SH-SY5Y (cell line): ENCODE data around the gene ZNF280A.

Experiments
- GATA2 ChIP-seq: IDR thresholded peaks from 2 replicates; pipeline ENCODE4 v1.6.1; 2011; ENCODE audit warnings: mild to moderate bottlenecking, low read depth, low read length
- GATA3 ChIP-seq: IDR thresholded peaks from 2 replicates; pipeline ENCODE4 v1.6.1; 2011; ENCODE audit warnings: low read depth, mild to moderate bottlenecking, low read length, moderate library complexity

GRCh38 chr22:22558972-22559603 is 39.0 kb upstream of the ZNF280A start, which contains the start of gene PRAME:
- TF ChIP-seq GATA2 (no peak), GATA3 (no peak)
